IPS DF 19.7 (cell line): ENCODE data around the gene TMEM139.
"Not testable (repeated sequence)": the region's sequence is repeated elsewhere in the genome, so short reads cannot be mapped to it uniquely, and the experiment has no call there.

Experiments
- DNase-seq: peaks from one replicate; pipeline ENCODE4 v3.0.0-alpha.2; 2013; ENCODE audit warnings: low read depth, low spot score

The TMEM139 gene

DNA sequence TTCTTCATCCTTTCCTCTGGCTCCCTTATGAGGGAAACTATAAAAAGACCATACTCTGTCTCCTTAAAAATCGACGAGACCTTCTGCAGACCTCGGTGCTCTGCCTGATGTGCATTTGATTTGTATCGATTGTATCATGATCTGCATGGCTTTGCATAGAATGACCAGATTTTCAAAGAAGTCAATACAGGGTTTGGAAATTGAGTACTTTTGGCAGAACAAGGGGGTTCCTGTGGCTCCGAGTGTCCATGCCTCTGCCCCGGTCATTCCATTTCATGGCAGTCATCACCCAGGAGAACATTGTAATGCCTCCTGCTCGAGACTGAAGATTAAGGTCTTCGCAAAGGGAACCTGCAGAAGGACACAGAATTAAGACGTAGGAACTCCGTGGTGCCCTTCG lies 4.1 kb downstream of the TMEM139 start:
- no peak for DNase-seq

DNA sequence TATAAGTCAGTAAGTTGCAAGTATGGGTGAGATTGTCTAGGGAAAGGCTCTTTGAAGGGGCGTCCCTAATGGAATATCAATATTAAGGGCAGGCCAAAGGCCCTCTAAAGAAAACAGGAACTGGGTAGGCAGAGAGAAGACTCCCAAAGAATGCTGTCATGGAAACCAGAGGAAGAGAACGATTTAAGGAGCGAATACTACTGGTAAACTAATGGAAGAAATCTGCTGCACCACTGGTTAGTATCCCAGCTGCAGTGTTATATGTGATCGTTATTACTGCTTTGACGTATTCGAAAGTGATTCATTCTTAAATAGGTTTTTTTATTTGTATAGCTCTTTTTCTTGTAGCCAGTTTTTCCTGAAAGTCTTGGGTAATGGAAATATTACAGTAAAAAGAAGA lies 4.7 kb downstream of the TMEM139 start:
- no peak for DNase-seq

DNA sequence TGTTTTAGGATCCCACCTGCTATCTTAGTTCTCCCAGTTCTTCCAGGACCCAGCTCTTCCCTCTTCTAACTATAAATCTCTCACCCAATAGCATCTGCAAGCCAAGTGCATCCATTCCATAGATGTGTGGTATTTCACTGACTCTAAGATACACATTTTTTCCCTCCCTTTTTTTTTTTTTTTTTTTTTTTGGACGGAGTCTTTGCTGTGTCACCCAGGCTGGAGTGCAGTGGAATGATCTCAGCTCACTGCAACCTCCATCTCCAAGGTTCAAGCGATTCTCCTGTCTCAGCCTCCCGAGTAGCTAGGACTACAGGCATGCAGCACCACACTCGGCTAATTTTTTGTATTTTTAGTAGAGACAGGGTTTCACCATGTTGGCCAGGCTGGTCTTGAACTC lies 5.1 kb downstream of the TMEM139 start:
- DNase-seq = not testable (repeated sequence)

DNA sequence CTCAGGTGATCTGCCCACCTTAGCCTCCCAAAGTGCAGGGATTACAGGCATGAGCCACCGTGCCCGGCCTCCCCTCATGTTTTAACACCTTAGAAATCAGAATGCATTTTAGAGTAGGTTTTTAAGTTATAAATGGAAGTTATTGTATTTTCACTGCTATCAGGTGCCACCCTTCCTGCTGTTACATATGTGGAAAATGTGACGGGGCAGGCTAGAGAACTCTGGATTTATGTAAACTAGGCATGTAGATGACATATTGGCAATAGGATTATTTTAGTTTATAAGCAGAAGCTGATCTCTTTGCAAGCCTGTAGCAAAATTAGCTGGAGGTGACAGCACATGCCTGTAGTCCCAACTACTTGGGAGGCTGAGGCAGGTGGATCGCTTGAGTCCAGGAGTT lies 5.5 kb downstream of the TMEM139 start:
- DNase-seq = no peak

DNA sequence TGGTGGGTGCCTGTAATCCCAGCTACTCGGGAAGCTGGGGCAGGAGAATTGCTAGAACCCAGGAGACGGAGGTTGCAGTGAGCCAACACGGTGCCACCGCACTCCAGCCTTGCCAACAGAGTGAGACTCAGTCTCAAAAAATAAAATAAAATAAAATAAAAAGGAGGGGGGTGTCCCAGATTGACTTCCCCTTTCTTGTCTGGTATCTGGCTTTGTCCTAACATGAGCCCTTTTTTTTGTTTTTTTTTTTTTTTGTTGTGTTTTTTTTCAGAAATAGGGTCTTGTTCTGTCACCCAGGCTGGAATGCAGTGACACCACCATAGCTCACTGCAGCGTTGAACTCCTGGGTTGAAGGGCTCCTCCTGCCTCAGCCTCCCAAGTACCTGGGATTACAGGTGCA lies 8.1 kb downstream of the TMEM139 start:
- DNase-seq = no peak

DNA sequence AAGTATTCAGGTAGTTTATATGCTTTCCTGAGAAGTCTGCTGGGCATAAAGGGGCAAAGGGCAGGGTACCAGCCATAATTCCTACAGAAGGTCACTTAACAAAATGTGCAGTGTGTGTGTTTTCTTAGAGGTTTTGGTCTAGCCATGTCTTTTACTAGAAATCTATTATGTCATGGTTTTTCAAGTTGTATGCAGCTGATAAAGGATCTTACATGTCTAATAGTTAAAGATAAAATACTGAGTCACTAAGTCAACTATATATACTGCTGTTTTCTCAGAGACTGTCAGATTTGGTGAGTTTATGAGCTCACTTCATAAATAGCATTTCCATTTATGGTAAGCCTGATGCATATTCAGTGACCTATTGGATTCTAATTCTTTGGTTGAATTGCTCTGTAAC lies 11.1 kb downstream of the TMEM139 start:
- no peak for DNase-seq

DNA sequence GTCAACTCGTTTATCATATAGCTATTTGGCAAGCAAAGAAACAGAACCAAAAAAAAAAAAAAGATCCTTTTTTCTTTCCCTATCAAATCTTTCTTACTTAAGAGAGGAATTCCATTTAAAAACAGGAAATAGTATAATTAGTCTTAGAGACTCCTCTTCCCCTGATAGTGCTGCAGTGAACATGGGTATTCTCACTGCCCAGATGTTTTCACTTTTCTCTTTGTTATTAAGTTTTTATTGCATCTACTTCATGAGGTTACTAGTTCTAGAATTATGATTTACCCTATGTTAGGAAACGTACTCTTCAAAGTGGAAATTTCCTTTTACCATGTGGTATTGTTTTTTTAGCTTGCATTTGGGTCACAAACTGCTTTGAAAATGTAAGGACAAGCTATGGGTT lies 11.9 kb downstream of the TMEM139 start:
- DNase-seq = no peak

DNA sequence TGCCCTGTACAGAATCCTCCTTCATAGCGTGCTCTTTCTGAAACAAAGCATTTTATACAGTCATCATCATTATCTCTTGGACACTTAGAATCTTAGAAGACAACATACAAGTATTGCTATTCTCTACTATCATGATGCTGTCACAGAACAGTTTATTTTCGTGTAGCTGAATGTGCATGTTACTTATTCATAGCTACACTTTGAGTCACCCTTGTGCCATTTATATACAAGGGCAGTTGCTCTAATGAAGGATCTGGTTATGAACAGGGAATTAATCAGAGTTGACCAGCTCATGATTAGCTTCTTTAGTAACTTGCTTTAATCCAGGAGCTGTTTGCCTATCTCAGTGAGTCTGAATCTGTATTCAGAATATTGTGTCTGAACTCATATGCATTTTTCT lies 14.6 kb downstream of the TMEM139 start:
- DNase-seq = no peak

DNA sequence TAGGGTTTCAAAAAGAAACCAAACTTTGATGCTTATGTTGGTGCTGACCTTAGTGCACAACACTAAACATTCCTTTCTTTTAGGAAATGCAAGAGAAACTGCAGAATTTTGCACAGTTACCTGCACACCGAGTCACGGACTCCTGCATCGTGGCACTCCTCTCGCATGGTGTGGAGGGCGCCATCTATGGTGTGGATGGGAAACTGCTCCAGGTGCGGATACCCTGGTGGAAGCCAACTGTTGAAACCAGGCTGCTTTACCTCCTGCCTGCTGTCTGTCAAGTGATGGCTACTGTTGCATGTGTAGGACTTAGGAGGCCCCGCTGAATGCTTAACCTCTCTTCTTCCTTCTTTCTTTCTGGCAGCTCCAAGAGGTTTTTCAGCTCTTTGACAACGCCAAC lies 15.1 kb downstream of the TMEM139 start:
- no peak for DNase-seq

DNA sequence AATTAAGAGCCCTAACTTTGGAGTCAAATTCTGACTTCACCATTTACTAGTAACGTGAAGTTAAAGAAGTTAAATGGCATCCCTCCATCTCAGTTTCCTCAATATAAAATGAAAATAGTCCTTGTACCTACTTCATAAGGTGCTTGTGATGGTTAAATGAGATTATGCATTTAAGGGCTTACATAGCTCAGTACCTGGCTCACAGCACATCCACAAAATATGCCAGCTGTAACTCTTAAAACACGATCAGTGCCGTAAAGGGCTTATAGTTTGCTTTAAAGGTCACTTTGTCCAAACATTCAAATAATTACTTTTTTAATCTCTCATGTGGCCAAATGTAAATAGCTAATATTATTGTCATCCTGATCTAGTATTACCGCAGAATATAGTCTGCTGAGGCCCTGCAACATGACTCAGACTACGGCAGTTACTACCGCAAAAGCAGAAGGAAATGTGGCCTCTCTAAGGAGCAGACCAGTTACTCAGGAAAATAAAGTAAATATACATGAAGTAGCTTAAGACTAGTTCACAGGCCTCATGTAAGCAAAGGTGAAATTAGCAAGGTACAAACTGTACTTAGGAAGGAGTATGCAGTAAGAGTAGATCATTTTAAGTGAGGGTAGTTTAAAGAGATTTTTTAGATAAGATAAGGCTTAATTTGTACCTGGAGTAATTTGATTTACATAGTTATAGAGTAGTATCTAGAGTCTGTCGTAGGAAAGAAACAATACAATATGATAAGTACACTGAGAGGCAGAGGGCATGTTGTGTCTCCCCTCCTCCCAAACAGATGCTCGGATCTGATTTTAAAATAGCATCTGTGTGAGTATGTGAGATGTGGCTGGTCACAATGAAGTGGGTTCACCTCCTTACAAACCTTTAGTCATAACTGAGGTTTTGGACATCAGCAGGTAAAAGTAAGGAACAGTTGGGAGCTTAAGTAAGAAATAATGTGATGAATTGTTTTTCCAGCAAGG lies 16.5 kb downstream of the TMEM139 start:
- DNase-seq = no peak

DNA sequence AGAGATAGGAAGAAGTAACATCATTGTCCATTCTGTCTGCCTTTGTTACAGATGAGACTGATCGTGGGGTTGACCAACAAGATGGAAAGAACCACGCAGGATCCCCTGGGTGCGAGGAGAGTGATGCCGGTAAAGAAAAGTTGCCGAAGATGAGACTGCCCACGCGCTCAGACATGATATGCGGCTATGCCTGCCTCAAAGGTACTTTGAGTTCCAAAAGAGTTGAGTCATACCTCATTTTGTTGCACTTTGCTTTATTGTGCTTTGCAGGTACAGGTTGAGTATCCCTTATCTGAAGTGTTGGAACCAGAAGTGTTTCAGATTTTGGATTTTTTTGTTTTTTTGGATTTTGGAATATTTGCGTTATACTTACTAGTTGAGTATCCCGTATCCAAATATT lies 19.0 kb downstream of the TMEM139 start:
- DNase-seq = no peak

DNA sequence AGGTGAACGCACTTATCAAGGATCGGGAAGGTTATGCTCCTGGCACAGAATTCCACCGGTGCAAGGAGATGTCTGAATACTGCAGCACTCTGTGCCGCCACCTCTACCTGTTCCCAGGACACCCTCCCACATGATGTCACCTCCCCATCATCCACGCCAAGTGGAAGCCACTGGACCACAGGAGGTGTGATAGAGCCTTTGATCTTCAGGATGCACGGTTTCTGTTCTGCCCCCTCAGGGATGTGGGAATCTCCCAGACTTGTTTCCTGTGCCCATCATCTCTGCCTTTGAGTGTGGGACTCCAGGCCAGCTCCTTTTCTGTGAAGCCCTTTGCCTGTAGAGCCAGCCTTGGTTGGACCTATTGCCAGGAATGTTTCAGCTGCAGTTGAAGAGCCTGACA lies 20.2 kb downstream of the TMEM139 start:
- DNase-seq = no peak

DNA sequence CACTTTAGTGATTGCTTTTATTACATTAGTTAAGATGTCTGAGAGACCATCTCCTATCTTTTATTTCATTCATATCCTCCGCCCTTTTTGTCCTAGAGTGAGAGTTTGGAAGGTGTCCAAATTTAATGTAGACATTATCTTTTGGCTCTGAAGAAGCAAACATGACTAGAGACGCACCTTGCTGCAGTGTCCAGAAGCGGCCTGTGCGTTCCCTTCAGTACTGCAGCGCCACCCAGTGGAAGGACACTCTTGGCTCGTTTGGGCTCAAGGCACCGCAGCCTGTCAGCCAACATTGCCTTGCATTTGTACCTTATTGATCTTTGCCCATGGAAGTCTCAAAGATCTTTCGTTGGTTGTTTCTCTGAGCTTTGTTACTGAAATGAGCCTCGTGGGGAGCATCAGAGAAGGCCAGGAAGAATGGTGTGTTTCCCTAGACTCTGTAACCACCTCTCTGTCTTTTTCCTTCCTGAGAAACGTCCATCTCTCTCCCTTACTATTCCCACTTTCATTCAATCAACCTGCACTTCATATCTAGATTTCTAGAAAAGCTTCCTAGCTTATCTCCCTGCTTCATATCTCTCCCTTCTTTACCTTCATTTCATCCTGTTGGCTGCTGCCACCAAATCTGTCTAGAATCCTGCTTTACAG lies 20.8 kb downstream of the TMEM139 start:
- no peak for DNase-seq

DNA sequence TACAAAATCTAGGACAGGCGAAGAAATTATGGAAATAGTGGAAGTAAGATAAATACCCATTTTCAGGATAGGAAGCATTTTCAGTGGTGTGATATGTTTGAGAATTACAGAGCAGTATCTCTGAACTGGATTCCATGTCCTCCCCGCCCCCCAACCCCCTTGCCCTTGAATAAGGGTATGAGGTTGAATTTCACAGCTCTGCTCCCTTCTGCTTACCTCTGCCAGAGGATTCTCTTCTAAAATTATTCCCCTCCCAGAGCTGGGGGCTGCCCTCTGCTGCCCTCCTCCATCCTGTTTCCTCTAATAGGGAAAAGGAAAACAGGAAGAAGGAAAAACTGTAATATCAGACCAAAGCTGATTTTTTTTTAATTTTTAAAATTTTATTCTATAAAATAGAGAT lies 23.9 kb downstream of the TMEM139 start:
- DNase-seq = no peak

DNA sequence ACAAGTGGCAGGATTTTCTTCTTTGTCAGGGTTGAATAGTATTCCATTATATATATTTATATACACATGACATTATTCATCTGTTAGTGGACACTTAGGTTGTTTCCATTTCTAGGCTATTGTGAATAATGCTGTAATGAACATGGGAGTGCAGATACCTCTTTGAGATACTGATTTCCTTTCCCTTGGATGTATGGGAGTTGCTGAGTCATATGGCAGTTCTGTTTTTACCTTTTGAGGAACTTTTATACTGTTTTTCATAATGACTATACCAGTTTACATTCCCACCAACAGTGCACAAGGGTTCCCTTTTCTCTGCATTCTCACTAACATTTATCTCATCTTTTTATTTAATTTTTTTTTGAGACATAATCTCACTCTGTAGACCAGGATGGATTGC lies 29.4 kb downstream of the TMEM139 start:
- DNase-seq = no peak

DNA sequence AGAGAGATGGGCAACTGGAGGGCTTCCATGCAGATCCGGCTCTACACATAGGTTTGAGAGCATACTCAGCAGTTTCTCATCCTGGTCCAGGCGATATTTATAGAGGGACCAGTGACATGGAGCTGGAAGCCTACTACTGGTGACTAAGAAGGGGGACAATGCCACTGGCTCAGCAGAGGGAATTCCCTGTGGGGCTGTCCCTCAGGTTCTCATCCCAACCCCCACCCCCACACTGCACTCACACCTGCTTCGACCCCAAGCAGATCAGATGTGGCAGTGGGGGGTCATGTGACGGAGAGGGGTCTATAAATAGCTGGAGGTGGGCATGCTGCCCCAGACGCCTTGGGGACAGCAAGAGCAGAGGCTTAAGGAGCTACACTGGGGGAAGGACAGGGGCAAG lies 31.0 kb downstream of the TMEM139 start, which contains the start of gene CLCN1:
TSS of gene CLCN1 (plus strand) at position 336 of the 400 bp plus-strand sequence. CDS start 102 bp downstream, outside the sequence.
- DNase-seq = no peak

DNA sequence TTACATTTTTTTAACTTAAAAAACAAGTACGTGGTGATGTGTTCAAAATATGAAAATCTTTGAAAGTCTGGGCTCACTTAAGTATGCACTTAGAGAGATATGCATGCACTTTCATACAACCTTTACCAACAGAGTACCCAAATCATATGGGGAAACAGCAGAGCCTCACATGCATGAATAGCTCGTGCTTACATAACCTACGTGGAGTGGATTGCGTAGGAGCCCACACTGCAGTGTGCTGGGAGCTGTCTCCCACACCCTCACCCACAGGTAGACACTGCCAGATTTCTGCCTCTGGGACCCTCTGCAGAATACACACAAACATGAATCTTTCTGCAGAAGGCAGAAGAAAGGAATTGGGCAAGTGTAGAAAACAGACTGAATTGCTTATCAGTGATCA lies 31.7 kb downstream of the TMEM139 start:
- DNase-seq = no peak

DNA sequence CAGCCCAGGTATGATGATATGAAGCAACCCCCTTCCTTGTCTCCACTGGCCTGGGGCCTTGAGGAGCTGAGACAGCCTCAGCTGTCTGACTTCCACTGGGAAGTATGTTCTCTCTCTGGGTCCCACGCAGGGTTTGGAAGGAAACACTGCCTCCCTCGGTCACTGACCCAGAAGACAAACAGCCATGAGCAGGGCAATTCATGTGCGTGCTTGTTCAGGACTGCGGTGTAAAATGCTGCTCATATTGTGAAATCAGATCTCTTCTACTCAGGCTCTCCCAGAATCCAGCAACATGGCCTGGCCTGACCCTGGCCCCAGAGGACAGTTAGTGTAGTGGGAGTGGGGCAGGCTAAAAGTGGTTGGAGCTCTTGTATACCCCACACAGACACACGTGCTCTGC lies 33.9 kb downstream of the TMEM139 start:
- no peak for DNase-seq

DNA sequence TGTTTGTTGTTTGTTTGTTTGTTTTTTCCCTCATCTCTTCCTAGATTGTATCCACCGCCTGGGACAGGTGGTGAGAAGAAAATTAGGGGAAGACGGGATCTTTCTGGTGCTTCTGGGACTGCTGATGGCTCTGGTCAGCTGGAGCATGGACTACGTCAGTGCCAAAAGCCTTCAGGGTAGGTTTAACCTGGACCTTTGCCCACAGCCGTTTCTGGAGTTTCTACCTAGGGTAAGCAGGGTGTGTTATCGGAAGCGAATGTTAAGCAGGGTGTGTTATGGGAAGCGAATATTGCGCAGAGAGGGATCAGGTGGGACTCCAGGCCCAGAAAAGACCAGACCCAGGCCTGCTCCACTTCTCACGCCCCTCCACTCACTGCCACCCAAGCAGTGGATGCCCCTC lies 35.9 kb downstream of the TMEM139 start:
- no peak for DNase-seq

DNA sequence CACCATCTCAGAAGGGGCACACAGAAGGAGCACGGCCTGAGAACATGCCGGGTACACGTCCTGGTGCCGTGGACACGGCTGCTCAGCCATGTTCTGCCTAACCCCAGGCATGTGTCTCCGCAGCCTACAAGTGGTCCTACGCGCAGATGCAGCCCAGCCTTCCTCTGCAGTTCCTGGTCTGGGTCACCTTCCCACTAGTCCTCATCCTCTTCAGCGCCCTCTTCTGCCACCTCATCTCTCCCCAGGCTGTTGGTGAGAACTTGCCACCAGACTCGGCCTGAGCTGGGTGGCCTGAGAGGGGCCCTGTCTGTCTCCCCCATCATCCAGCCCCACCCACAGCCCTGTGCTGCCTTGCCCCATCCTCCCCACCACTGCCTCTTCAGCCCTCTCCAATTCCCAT lies 36.5 kb downstream of the TMEM139 start:
- no peak for DNase-seq

DNA sequence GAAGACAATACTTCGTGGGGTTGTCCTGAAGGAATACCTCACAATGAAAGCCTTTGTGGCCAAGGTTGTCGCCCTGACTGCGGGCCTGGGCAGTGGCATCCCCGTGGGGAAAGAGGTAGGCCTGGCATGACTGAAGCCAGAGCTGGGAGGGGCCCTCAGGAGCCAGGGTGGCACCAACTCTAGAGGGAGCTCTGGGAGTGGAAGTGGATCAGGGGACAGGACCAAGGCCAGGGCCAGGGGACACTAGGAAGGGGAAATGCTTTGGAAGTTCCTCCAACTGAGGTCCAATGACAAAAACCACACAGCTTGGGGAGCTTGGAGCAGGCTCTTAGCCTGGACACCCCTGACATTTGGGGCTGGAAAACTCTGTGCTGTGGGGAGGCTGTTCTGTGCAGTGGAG lies 37.0 kb downstream of the TMEM139 start:
- DNase-seq = no peak

DNA sequence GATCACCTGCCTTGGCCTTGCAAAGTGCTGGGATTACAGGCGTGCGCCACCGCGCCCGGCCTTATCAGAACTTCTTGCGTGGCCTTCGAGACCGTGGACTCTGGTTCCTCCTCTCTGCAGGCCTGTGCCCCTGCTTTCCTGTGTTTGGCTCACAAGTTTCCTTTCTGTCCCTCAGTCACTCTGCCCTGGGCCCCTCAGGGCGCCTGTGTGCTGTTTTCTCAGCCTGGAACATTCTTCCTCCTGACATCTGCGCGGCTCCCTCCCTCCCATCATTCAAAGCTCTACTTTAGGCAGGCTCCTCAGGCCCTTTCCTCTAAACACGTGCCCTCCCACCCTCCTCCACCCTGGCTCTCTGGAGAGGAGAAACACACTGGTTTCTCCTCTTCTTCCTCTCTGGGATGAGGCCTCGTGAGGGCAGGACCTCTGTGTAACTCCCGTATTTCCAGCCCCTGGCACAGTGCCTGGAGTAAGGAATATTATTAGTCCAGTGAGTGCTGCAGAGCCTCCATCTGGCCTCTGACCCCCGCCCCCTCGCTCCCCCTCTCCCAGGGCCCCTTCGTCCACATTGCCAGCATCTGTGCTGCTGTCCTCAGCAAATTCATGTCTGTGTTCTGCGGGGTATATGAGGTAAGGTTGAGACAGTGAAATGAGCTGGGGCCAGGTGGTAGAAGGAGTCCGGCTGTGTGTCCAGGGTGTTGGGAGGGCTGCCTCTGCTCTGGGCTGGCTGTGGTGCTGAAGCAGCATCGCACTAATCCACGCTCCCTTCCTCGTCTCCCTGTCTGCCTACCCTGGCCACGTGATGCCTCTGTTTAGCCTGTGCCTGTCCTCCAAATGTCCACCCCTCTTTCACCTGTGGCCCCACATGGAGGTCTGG lies 38.2 kb downstream of the TMEM139 start:
- no peak for DNase-seq
